HEK293 (cell line): ENCODE results near the gene SLC25A12.

Experiments used
- CTCF ChIA-PET: fragments of 350-600 bp; formaldehyde crosslinking; extraction: SDS; loops from one replicate; lab custom pipeline; 2021; ENCODE audit warnings: antibody characterized with exemption; lab: Yijun Ruan, JAX
- POLR2A ChIA-PET: fragments of 300-600 bp; formaldehyde crosslinking; extraction: SDS; loops from one replicate; lab custom pipeline; 2020; ENCODE audit warnings: antibody characterized with exemption, inconsistent platforms; lab: Yijun Ruan, JAX
- H3K27ac ChIP-seq: fragments of 200-500 bp; sonication (Bioruptor generic); 2 replicates; pipeline ENCODE4 v1.5.1; 2014; ENCODE audit warnings: low read depth, low read length, control low read depth, inconsistent platforms; ENCODE audit errors: extremely low read depth
- H3K36me3 ChIP-seq, 2 experiments: fragments of 200-500 bp in 1 of 2; sonication (Bioruptor generic) in 1 of 2; 1 replicate in 1 of 2; 2 replicates in 1 of 2; pipeline ENCODE4 v1.5.1; 2014 to 2017; ENCODE audit warnings: inconsistent platforms in 2 of 2, low read length in 2 of 2; ENCODE audit not compliant: control insufficient read depth in 2 of 2, insufficient read depth in 1 of 2
- H3K4me1 ChIP-seq: fragments of 200-500 bp; sonication (Bioruptor generic); 2 replicates; pipeline ENCODE4 v1.5.1; 2014; ENCODE audit warnings: mild to moderate bottlenecking, low read length, inconsistent platforms; ENCODE audit not compliant: control insufficient read depth, insufficient read depth
- H3K4me3 ChIP-seq: 2 replicates; pipeline ENCODE4 v1.5.1; 2011; ENCODE audit warnings: low read depth, mild to moderate bottlenecking, control low read depth, low read length, moderate library complexity
- H3K9me3 ChIP-seq: fragments of 200-500 bp; sonication (Bioruptor generic); 2 replicates; pipeline ENCODE4 v1.5.1; 2014; ENCODE audit warnings: low read depth, low read length, inconsistent platforms; ENCODE audit not compliant: control insufficient read depth, insufficient read depth
- HOXC10 ChIP-seq: sonication (generic); formaldehyde crosslinking; IDR thresholded peaks from 2 replicates; pipeline ENCODE4 v1.8.1; 2023; ENCODE audit warnings: mild to moderate bottlenecking, missing genetic modification reagents
- KLF1 ChIP-seq: fragments of 450-650 bp; formaldehyde crosslinking; IDR thresholded peaks from 2 replicates; pipeline ENCODE4 v1.5.1; 2016; ENCODE audit warnings: missing biosample characterization, missing genetic modification characterization
- KLF8 ChIP-seq: fragments of 450-650 bp; formaldehyde crosslinking; IDR thresholded peaks from 2 replicates; pipeline ENCODE4 v1.5.1; 2016; ENCODE audit warnings: missing biosample characterization, missing genetic modification characterization
- PRDM10 ChIP-seq: fragments of 450-650 bp; formaldehyde crosslinking; IDR thresholded peaks from 2 replicates; pipeline ENCODE4 v1.5.1; 2016; ENCODE audit warnings: missing biosample characterization, missing genetic modification characterization
- PRDM4 ChIP-seq: fragments of 450-650 bp; formaldehyde crosslinking; IDR thresholded peaks from 2 replicates; pipeline ENCODE4 v1.5.1; 2017; ENCODE audit warnings: missing biosample characterization, missing genetic modification characterization
- SALL2 ChIP-seq: fragments of 450-650 bp; formaldehyde crosslinking; IDR thresholded peaks from 2 replicates; pipeline ENCODE4 v1.5.0; 2017; ENCODE audit warnings: missing biosample characterization, mild to moderate bottlenecking, missing genetic modification characterization, borderline replicate concordance
- ZBTB26 ChIP-seq: fragments of 450-650 bp; formaldehyde crosslinking; optimal IDR thresholded peaks from 2 replicates; pipeline ENCODE3; 2016; ENCODE audit warnings: missing biosample characterization, mild to moderate bottlenecking, missing genetic modification characterization
- ZFP3 ChIP-seq: fragments of 450-650 bp; formaldehyde crosslinking; IDR thresholded peaks from 2 replicates; pipeline ENCODE4 v1.5.1; 2016; ENCODE audit warnings: low read depth, missing biosample characterization, missing genetic modification characterization
- ZNF114 ChIP-seq: fragments of 450-650 bp; formaldehyde crosslinking; IDR thresholded peaks from 2 replicates; pipeline ENCODE4 v1.5.0; 2017; ENCODE audit warnings: missing biosample characterization, missing genetic modification characterization
- ZNF248 ChIP-seq: fragments of 450-650 bp; formaldehyde crosslinking; IDR thresholded peaks from 2 replicates; pipeline ENCODE4 v1.5.1; 2017; ENCODE audit warnings: missing biosample characterization, missing genetic modification characterization
- ZNF274 ChIP-seq, 2 experiments: fragments of 200-500 bp in 1 of 2; fragments of 450-650 bp in 1 of 2; sonication (Bioruptor generic) in 1 of 2; formaldehyde crosslinking in 1 of 2; IDR thresholded peaks; 2 replicates each; pipeline versions ENCODE4 v1.5.1 to v1.6.1; 2014 to 2016; ENCODE audit warnings: borderline replicate concordance in 1 of 2, inconsistent platforms in 1 of 2, low read length in 1 of 2, missing biosample characterization in 1 of 2, missing genetic modification characterization in 1 of 2
- ZNF555 ChIP-seq: fragments of 450-650 bp; formaldehyde crosslinking; conservative IDR thresholded peaks from 2 replicates; pipeline ENCODE4 v1.5.1; 2017; ENCODE audit warnings: missing biosample characterization, mild to moderate bottlenecking, missing genetic modification characterization, inconsistent platforms
- ZNF621 ChIP-seq: fragments of 450-650 bp; formaldehyde crosslinking; IDR thresholded peaks from 2 replicates; pipeline ENCODE4 v1.5.1; 2017; ENCODE audit warnings: missing biosample characterization, missing genetic modification characterization
- ZNF639 ChIP-seq: fragments of 450-650 bp; formaldehyde crosslinking; IDR thresholded peaks from 2 replicates; pipeline ENCODE4 v1.5.1; 2016; ENCODE audit warnings: missing biosample characterization, missing genetic modification characterization
- ZNF645 ChIP-seq: fragments of 450-650 bp; formaldehyde crosslinking; IDR thresholded peaks from 2 replicates; pipeline ENCODE4; 2016; ENCODE audit warnings: missing biosample characterization, missing genetic modification characterization
- ZNF664 ChIP-seq: fragments of 450-650 bp; formaldehyde crosslinking; IDR thresholded peaks from 2 replicates; pipeline ENCODE4 v1.5.1; 2016; ENCODE audit warnings: missing biosample characterization, missing genetic modification characterization
- ZNF704 ChIP-seq: fragments of 450-650 bp; formaldehyde crosslinking; IDR thresholded peaks from 2 replicates; pipeline ENCODE4 v1.5.1; 2016; ENCODE audit warnings: missing biosample characterization, missing genetic modification characterization
- ZNF777 ChIP-seq: fragments of 450-650 bp; formaldehyde crosslinking; IDR thresholded peaks from 2 replicates; pipeline ENCODE4 v1.5.1; 2017; ENCODE audit warnings: missing biosample characterization, missing genetic modification characterization, borderline replicate concordance

Gene SLC25A12

GRCh38 chr2:171874517-171874916, 19.5 kb downstream of the SLC25A12 start (continued):
- TF ChIP-seq ZNF274 (IDR thresholded peaks at IDR 0.05; ENCODE audit: low read length) (no peak), ZNF274 (tag by site-specific recombination; IDR thresholded peaks at IDR 0.05; ENCODE audit: borderline replicate concordance) (no peak), ZNF704 (tag by site-specific recombination) (no peak)

GRCh38 chr2:171864357-171864985, 29.6 kb downstream of the SLC25A12 start:
- TF ChIP-seq SALL2 (no peak), ZNF114 (tag by site-specific recombination) (no peak), ZNF248 (tag by site-specific recombination) (no peak), KLF1 (tag by site-specific recombination) (no peak), PRDM10 (tag by site-specific recombination) (no peak), PRDM4 (no peak), ZNF664 (tag by site-specific recombination) (no peak)
- H3K4me3 ChIP-seq = no peak overlapping the region
- peaks cover 7 to 12% of the 10 kb centered on the region in 2 experiments; a peak in 2 of 3 replicates for H3K36me3 ChIP-seq
- ChIA-PET POLR2A (no interaction called here), CTCF (no interaction called here)
- no peaks in the 10 kb centered on the region for H3K9me3 ChIP-seq
- H3K4me1 ChIP-seq = no peaks in the 10 kb centered on the region
- H3K27ac ChIP-seq = no peak overlapping the region

GRCh38 chr2:171862501-171862900, 31.5 kb downstream of the SLC25A12 start:
- no peak overlapping the region for H3K4me3 ChIP-seq
- H3K36me3 ChIP-seq = peaks cover 2 to 4% of the 10 kb centered on the region in 2 experiments; a peak in 2 of 3 replicates
- H3K9me3 ChIP-seq = no peaks in the 10 kb centered on the region
- ChIA-PET CTCF (interaction anchor here (1.1 kb wide), 1 partner anchor 21 kb away, joined by 4 read pairs; no protein-coding TSS in a partner anchor), POLR2A (no interaction called here)
- no peak overlapping the region for H3K27ac ChIP-seq
- H3K4me1 ChIP-seq = no peaks in the 10 kb centered on the region
- TF ChIP-seq ZNF777 (tag by site-specific recombination) = no peak
- no peak for TF ChIP-seq ZFP3 (tag by site-specific recombination)
- TF ChIP-seq ZBTB26 = no peak
- no peak for TF ChIP-seq KLF8 (tag by site-specific recombination)
- TF ChIP-seq ZNF555 (tag by site-specific recombination) = no peak
- no peak for TF ChIP-seq ZNF639 (tag by site-specific recombination)
- no peak for TF ChIP-seq ZNF621 (tag by site-specific recombination)
- TF ChIP-seq ZNF645 = no peak
- TF ChIP-seq HOXC10 = no peak
